GM13976 (cell line): ENCODE measurements around the gene BCL2L1.

Experiments used
- DNase-seq: peaks from one replicate; pipeline ENCODE4 v3.0.0; 2012; ENCODE audit warnings: low spot score
- CTCF ChIP-seq: IDR thresholded peaks from 2 replicates; pipeline ENCODE4 v1.5.1; 2012; ENCODE audit warnings: borderline replicate concordance, mild to moderate bottlenecking; ENCODE audit not compliant: insufficient read depth; ENCODE audit errors: extremely low read depth, missing control alignments, control extremely low read depth
- in situ Hi-C: fragments of 300-500 bp; cut with MboI; formaldehyde crosslinking; loops from one replicate; pipeline ENCODE4 v1.12.0; 2022; ENCODE audit warnings: low sequenced_read_pairs, mixed read lengths, inconsistent platforms; ENCODE audit not compliant: unreplicated experiment

The BCL2L1 gene

GRCh38 chr20:31667315-31668285, 55.1 kb downstream of the BCL2L1 start:
- TF ChIP-seq CTCF: no peak
- in situ Hi-C loops: no loop called here
- no peak for DNase-seq

- no peak for DNase-seq
- TF ChIP-seq CTCF: no peak
- in situ Hi-C loops: no loop called here
Observed at GRCh38 chr20:31666258-31667042, 56.2 kb downstream of the BCL2L1 start.

GRCh38 chr20:31665753-31666152, 56.9 kb downstream of the BCL2L1 start:
- DNase-seq: no peak
- TF ChIP-seq CTCF: no peak
- in situ Hi-C loops: no loop called here

GRCh38 chr20:31664696-31665354, 57.8 kb downstream of the BCL2L1 start:
- TF ChIP-seq CTCF: no peak
- in situ Hi-C loops: loop anchor here (5.0 kb wide), 1 partner anchor 62 kb away; no protein-coding TSS in a partner anchor
- DNase-seq: no peak

- DNase-seq: no peak
- in situ Hi-C loops: loop anchor here (5.0 kb wide), 1 partner anchor 63 kb away; no protein-coding TSS in a partner anchor
- TF ChIP-seq CTCF: no peak
Observed at GRCh38 chr20:31663838-31664695, 58.6 kb downstream of the BCL2L1 start.
